HEK293T (cell line): ENCODE data around the gene DUSP8.

Experiments used
- ARNT ChIP-seq: fragments of 450-650 bp; IDR thresholded peaks from 2 replicates; pipeline ENCODE4 v1.6.1; 2017; ENCODE audit warnings: mild to moderate bottlenecking
- BHLHE40 ChIP-seq: fragments of 450-650 bp; IDR thresholded peaks from 2 replicates; pipeline ENCODE4 v1.6.1; 2016; ENCODE audit warnings: mild to moderate bottlenecking, moderate library complexity, borderline replicate concordance
- SP1 ChIP-seq: fragments of 450-650 bp; IDR thresholded peaks from 2 replicates; pipeline ENCODE4 v1.6.1; 2017
- ZNF384 ChIP-seq: fragments of 450-650 bp; IDR thresholded peaks from 2 replicates; pipeline ENCODE4 v1.6.1; 2016
- TF ChIP-seq, protein P1 (sequence below): fragments of 450-650 bp; IDR thresholded peaks from 2 replicates; pipeline ENCODE4 v1.6.1; 2016

DNA sequence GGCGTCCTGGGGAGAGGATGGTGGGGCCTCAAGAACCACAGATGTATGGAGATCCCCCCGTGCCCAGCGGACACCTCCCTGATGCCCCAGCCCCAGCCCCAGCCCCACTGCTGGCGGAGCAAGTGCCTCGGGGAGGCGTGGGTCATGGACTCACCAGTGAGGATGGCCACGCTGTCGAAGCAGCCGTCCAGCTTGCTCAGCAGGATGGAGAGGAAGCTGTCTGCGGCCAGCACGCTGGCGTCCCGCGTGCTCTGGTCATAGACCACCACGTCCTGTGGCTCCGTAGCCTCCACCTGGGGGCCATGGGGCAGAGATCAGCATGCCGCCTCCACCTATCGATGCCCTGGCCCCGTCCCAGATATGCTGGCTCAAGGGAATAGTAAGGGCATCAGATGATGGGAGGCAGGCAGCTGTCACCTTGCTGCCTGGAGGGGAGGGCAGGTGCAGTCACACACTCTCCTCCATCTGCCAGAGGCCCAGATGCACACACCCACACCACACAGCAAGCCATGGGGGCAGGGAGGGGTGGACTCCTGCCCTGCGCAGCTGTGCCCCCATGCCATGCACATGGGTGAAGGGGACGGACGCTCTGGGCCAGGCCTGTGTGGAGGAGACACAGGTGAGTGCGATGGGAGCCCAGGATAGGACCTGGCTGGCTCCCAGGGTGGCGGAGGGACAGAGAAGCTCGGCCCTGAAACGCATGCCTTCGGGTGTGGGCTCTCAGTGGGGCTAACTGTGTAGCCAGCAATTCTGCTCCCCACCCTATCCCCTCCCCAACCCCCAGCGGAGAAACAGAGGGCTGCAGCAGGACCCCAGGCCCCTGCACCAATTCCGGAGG is 8.2 kb downstream of the DUSP8 start:
- TF ChIP-seq SP1: no peak
- TF ChIP-seq ARNT: no peak
- TF ChIP-seq, protein P1, sequence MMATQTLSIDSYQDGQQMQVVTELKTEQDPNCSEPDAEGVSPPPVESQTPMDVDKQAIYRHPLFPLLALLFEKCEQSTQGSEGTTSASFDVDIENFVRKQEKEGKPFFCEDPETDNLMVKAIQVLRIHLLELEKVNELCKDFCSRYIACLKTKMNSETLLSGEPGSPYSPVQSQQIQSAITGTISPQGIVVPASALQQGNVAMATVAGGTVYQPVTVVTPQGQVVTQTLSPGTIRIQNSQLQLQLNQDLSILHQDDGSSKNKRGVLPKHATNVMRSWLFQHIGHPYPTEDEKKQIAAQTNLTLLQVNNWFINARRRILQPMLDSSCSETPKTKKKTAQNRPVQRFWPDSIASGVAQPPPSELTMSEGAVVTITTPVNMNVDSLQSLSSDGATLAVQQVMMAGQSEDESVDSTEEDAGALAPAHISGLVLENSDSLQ: no peak
- no peak for TF ChIP-seq BHLHE40
- TF ChIP-seq ZNF384: no peak
